GM12878 (cell line): ENCODE data around the gene MGA.

ENCODE experiments used
- CTCF ChIP-seq, 3 experiments: IDR thresholded peaks in 2 of 3; conservative IDR thresholded peaks in 1 of 3; 2 replicates each; pipeline ENCODE4 v1.5.1; 2011; ENCODE audit warnings: low read depth in 3 of 3, low read length in 3 of 3, mild to moderate bottlenecking in 3 of 3, control low read depth in 2 of 3, moderate library complexity in 2 of 3, inconsistent platforms in 1 of 3, mixed read lengths in 1 of 3; ENCODE audit not compliant: control insufficient read depth in 2 of 3, insufficient read depth in 1 of 3; ENCODE audit errors: extremely low read depth in 1 of 3
- KDM1A ChIP-seq: fragments of 200-600 bp; sonication (generic); IDR thresholded peaks from 2 replicates; pipeline ENCODE4 v1.6.1; 2016; ENCODE audit warnings: borderline replicate concordance
- ZSCAN29 ChIP-seq: fragments of 450-650 bp; IDR thresholded peaks from 2 replicates; pipeline ENCODE4 v1.6.1; 2017; ENCODE audit warnings: mild to moderate bottlenecking, moderate library complexity

- TF ChIP-seq KDM1A (no peak), ZSCAN29 (no peak), CTCF (IDR thresholded peaks at IDR 0.05 in 2 of 3, conservative IDR thresholded peaks at IDR 0.05 in 1 of 3; ENCODE audit: control insufficient read depth in 2 of 3, extremely low read depth in 1 of 3, insufficient read depth in 1 of 3, low read depth in 3 of 3, low read length in 3 of 3) (peak in 2 of 3 experiments; percentile 7 to 17; a peak in 2 of 6 replicates)
These were observed 146.3 kb downstream of the MGA start for GRCh38 chr15:41806291-41807181.
